ENCODE results near the gene SLC8A3. TPM values are rescaled to one million over a fixed set of nuclear protein-coding genes. Genes with fewer than 3 reads are reported as not detected.

Gene SLC8A3
- total RNA-seq, 1 experiment from 2014 or later = not detected

- in situ Hi-C loops (cut with HindIII; ENCODE audit: low pct_unique_long_range_greater_than_20kb, low sequenced_read_pairs) = no loop called here
- no peak for DNase-seq (ENCODE audit: low read depth, low spot score)
These were observed 48.1 kb downstream of the SLC8A3 start for GRCh38 chr14:70140614-70141013.

GRCh38 chr14:70139384-70139783 is 49.4 kb downstream of the SLC8A3 start:
- DNase-seq (ENCODE audit: low read depth, low spot score) = no peak
- in situ Hi-C loops (cut with HindIII; ENCODE audit: low pct_unique_long_range_greater_than_20kb, low sequenced_read_pairs) = no loop called here

GRCh38 chr14:70137788-70138187 is 51.0 kb downstream of the SLC8A3 start:
- DNase-seq (ENCODE audit: low read depth, low spot score) = no peak
- in situ Hi-C loops (cut with HindIII; ENCODE audit: low pct_unique_long_range_greater_than_20kb, low sequenced_read_pairs) = no loop called here

- DNase-seq (ENCODE audit: low read depth, low spot score) = no peak
- in situ Hi-C loops (cut with HindIII; ENCODE audit: low pct_unique_long_range_greater_than_20kb, low sequenced_read_pairs) = no loop called here
These were observed 55.3 kb downstream of the SLC8A3 start for GRCh38 chr14:70133461-70133860.

- in situ Hi-C loops (cut with HindIII; ENCODE audit: low pct_unique_long_range_greater_than_20kb, low sequenced_read_pairs) = no loop called here
These were observed 58.3 kb downstream of the SLC8A3 start for GRCh38 chr14:70130482-70130881.

GRCh38 chr14:70127186-70127585 is 61.6 kb downstream of the SLC8A3 start:
- in situ Hi-C loops (cut with HindIII; ENCODE audit: low pct_unique_long_range_greater_than_20kb, low sequenced_read_pairs) = no loop called here
- DNase-seq (ENCODE audit: low read depth, low spot score) = no peak

More at GRCh38 chr14:70130482-70130881, 58.3 kb downstream of the SLC8A3 start:
- no peak for DNase-seq (ENCODE audit: low read depth, low spot score)

- in situ Hi-C loops (cut with HindIII; ENCODE audit: low pct_unique_long_range_greater_than_20kb, low sequenced_read_pairs) = no loop called here
- DNase-seq (ENCODE audit: low read depth, low spot score) = no peak
These were observed 65.0 kb downstream of the SLC8A3 start for GRCh38 chr14:70123796-70124195.

GRCh38 chr14:70121521-70121920 is 67.2 kb downstream of the SLC8A3 start:
- DNase-seq (ENCODE audit: low read depth, low spot score) = no peak
- in situ Hi-C loops (cut with HindIII; ENCODE audit: low pct_unique_long_range_greater_than_20kb, low sequenced_read_pairs) = no loop called here

GRCh38 chr14:70118064-70118463 is 70.7 kb downstream of the SLC8A3 start:
- in situ Hi-C loops (cut with HindIII; ENCODE audit: low pct_unique_long_range_greater_than_20kb, low sequenced_read_pairs) = no loop called here
- DNase-seq (ENCODE audit: low read depth, low spot score) = no peak

GRCh38 chr14:70116278-70116677 is 72.5 kb downstream of the SLC8A3 start:
- in situ Hi-C loops (cut with HindIII; ENCODE audit: low pct_unique_long_range_greater_than_20kb, low sequenced_read_pairs) = no loop called here
- no peak for DNase-seq (ENCODE audit: low read depth, low spot score)

GRCh38 chr14:70114621-70115156 is 74.1 kb downstream of the SLC8A3 start:
- in situ Hi-C loops (cut with HindIII; ENCODE audit: low pct_unique_long_range_greater_than_20kb, low sequenced_read_pairs) = no loop called here
- DNase-seq (ENCODE audit: low read depth, low spot score) = no peak

GRCh38 chr14:70113211-70113610 is 75.5 kb downstream of the SLC8A3 start:
- in situ Hi-C loops (cut with HindIII; ENCODE audit: low pct_unique_long_range_greater_than_20kb, low sequenced_read_pairs) = no loop called here
- DNase-seq (ENCODE audit: low read depth, low spot score) = no peak

- in situ Hi-C loops (cut with HindIII; ENCODE audit: low pct_unique_long_range_greater_than_20kb, low sequenced_read_pairs) = no loop called here
- no peak for DNase-seq (ENCODE audit: low read depth, low spot score)
These were observed 80.3 kb downstream of the SLC8A3 start for GRCh38 chr14:70108419-70108818.

- in situ Hi-C loops (cut with HindIII; ENCODE audit: low pct_unique_long_range_greater_than_20kb, low sequenced_read_pairs) = no loop called here
- no peak for DNase-seq (ENCODE audit: low read depth, low spot score)
These were observed 81.4 kb downstream of the SLC8A3 start for GRCh38 chr14:70107309-70107708.

GRCh38 chr14:70100071-70100470 is 88.7 kb downstream of the SLC8A3 start:
- in situ Hi-C loops (cut with HindIII; ENCODE audit: low pct_unique_long_range_greater_than_20kb, low sequenced_read_pairs) = no loop called here
- no peak for DNase-seq (ENCODE audit: low read depth, low spot score)

- no peak for DNase-seq (ENCODE audit: low read depth, low spot score)
- in situ Hi-C loops (cut with HindIII; ENCODE audit: low pct_unique_long_range_greater_than_20kb, low sequenced_read_pairs) = no loop called here
These were observed 90.4 kb downstream of the SLC8A3 start for GRCh38 chr14:70098250-70098809.

GRCh38 chr14:70097576-70098249 is 91.0 kb downstream of the SLC8A3 start:
- in situ Hi-C loops (cut with HindIII; ENCODE audit: low pct_unique_long_range_greater_than_20kb, low sequenced_read_pairs) = no loop called here

GRCh38 chr14:70096866-70097265 is 91.9 kb downstream of the SLC8A3 start:
- in situ Hi-C loops (cut with HindIII; ENCODE audit: low pct_unique_long_range_greater_than_20kb, low sequenced_read_pairs) = no loop called here
- peak; percentile 39 for DNase-seq (ENCODE audit: low read depth, low spot score)

More at GRCh38 chr14:70097576-70098249, 91.0 kb downstream of the SLC8A3 start:
- DNase-seq (ENCODE audit: low read depth, low spot score) = no peak

GRCh38 chr14:70094631-70095030 is 94.1 kb downstream of the SLC8A3 start:
- DNase-seq (ENCODE audit: low read depth, low spot score) = no peak
- in situ Hi-C loops (cut with HindIII; ENCODE audit: low pct_unique_long_range_greater_than_20kb, low sequenced_read_pairs) = no loop called here

Measured in SK-MEL-5 (cell line).